HepG2 (cell line): ENCODE data around the gene PAEP. TPM values are rescaled to one million over a fixed set of nuclear protein-coding genes. Genes with fewer than 3 reads are reported as not detected.

ENCODE experiments used
- ATAC-seq: fragments of 200-7000 bp; cut with Tn5 transposase; 3 replicates; pipeline ENCODE4 v1.9.1; 2020; ENCODE audit warnings: mild to moderate bottlenecking, moderate library complexity
- BruUV-seq: library from RNA; stranded (reverse); fragments of 400-500 nt; replicated peaks from 2 replicates; lab custom pipeline; 2021; lab: Mats Ljungman, UMichigan
- CTCF ChIA-PET: fragments of 300-600 bp; formaldehyde crosslinking; extraction: SDS; loops from one replicate; lab custom pipeline; 2021; ENCODE audit warnings: low total read pairs, inconsistent platforms, low intra/inter-chr PET ratio; lab: Yijun Ruan, JAX
- POLR2A ChIA-PET: fragments of 350-600 bp; sonication (Branson Sonifier 250); formaldehyde crosslinking; loops from one replicate; lab custom pipeline; 2020; ENCODE audit warnings: antibody characterized with exemption, inconsistent platforms; lab: Yijun Ruan, JAX
- DNase-seq: peaks from one replicate; pipeline ENCODE4 v3.0.0-alpha.2; 2015; ENCODE audit warnings: low spot score
- FAIRE-seq: peaks from 3 replicates; lab custom pipeline; 2011; peaks lifted over from hg19 to GRCh38; lab: Jason Lieb, UNC
- H2AFZ ChIP-seq: one replicate; pipeline ENCODE4 v1.6.1; 2011; ENCODE audit warnings: low read length, inconsistent platforms
- H3K27ac ChIP-seq: fragments of 300-600 bp; 3 replicates; pipeline ENCODE4 v1.8.0; 2011; ENCODE audit warnings: mixed run types, mild to moderate bottlenecking, mixed read lengths, low read length, inconsistent platforms; ENCODE audit not compliant: insufficient read depth; ENCODE audit errors: extremely low read length
- H3K27me3 ChIP-seq, 2 experiments: fragments of 200-600 bp in 1 of 2; 2 replicates in 1 of 2; 3 replicates in 1 of 2; pipeline versions ENCODE4 v1.6.0 to v1.8.0; 2011; ENCODE audit warnings: low read length in 2 of 2, mild to moderate bottlenecking in 2 of 2, moderate library complexity in 2 of 2, inconsistent platforms in 1 of 2; ENCODE audit not compliant: insufficient read depth in 2 of 2, control insufficient read depth in 1 of 2
- H3K36me3 ChIP-seq, 2 experiments: fragments of 200-600 bp in 1 of 2; replicated peaks in 1 of 2; 2 replicates in 1 of 2; 3 replicates in 1 of 2; pipeline versions ENCODE4 v1.5.1 to v1.8.0; 2011; ENCODE audit warnings: low read length in 2 of 2, inconsistent platforms in 1 of 2; ENCODE audit not compliant: insufficient read depth in 2 of 2, control insufficient read depth in 1 of 2
- H3K4me1 ChIP-seq: 2 replicates; pipeline ENCODE4 v1.5.1; 2012; ENCODE audit warnings: low read length, inconsistent platforms; ENCODE audit not compliant: insufficient read depth
- H3K4me2 ChIP-seq: 2 replicates; pipeline ENCODE4 v1.6.0; 2011; ENCODE audit warnings: low read depth, low read length, inconsistent platforms
- H3K4me3 ChIP-seq, 3 experiments: fragments of 200-600 bp in 1 of 3; sonication (generic), shearing (Covaris generic) in 1 of 3; replicated peaks in 1 of 3; 2 replicates each; pipeline ENCODE4 v1.5.1; 2011 to 2016; ENCODE audit warnings: low read length in 3 of 3, inconsistent platforms in 2 of 3, low read depth in 2 of 3, mild to moderate bottlenecking in 2 of 3, control low read depth in 1 of 3, mixed read lengths in 1 of 3; ENCODE audit not compliant: insufficient read depth in 1 of 3
- H3K79me2 ChIP-seq: one replicate; pipeline ENCODE4 v1.6.1; 2011; ENCODE audit warnings: low read length, inconsistent platforms; ENCODE audit not compliant: insufficient read depth
- H3K9ac ChIP-seq: 2 replicates; pipeline ENCODE4 v1.6.0; 2011; ENCODE audit warnings: mild to moderate bottlenecking, low read depth, low read length, inconsistent platforms; ENCODE audit not compliant: insufficient read depth
- H3K9me3 ChIP-seq: 2 replicates; pipeline ENCODE4 v1.5.1; 2012; ENCODE audit warnings: mild to moderate bottlenecking, low read length
- H4K20me1 ChIP-seq: 2 replicates; pipeline ENCODE4 v1.6.0; 2011; ENCODE audit warnings: inconsistent platforms, mild to moderate bottlenecking, low read length, moderate library complexity; ENCODE audit not compliant: insufficient read depth
- ELF1 ChIP-seq: sonication (generic); formaldehyde crosslinking; IDR thresholded peaks from 2 replicates; pipeline ENCODE4 v1.4.0; 2020; ENCODE audit warnings: missing genetic modification reagents
- HNRNPK ChIP-seq: fragments of 200-400 bp; formaldehyde crosslinking; IDR thresholded peaks from 2 replicates; pipeline ENCODE4 v1.6.1; 2018; ENCODE audit warnings: low read length, low read depth, moderate library complexity, mild to moderate bottlenecking; ENCODE audit not compliant: poor library complexity, severe bottlenecking
- MXD1 ChIP-seq: sonication (generic); formaldehyde crosslinking; IDR thresholded peaks from 2 replicates; pipeline ENCODE4 v1.4.0; 2020; ENCODE audit warnings: mild to moderate bottlenecking, missing genetic modification reagents
- ZFP36 ChIP-seq: fragments of 150-350 bp; IDR thresholded peaks from 2 replicates; pipeline ENCODE4 v1.6.1; 2018; ENCODE audit warnings: borderline replicate concordance, low read length, low read depth; ENCODE audit not compliant: partially characterized antibody
- ZNF264 ChIP-seq: sonication (generic); formaldehyde crosslinking; IDR thresholded peaks from 2 replicates; pipeline ENCODE4 v1.4.0; 2020; ENCODE audit warnings: missing genetic modification reagents
- ZNF383 ChIP-seq: sonication (generic); formaldehyde crosslinking; IDR thresholded peaks from 2 replicates; pipeline ENCODE4 v1.4.0; 2020; ENCODE audit warnings: missing genetic modification reagents, mild to moderate bottlenecking, borderline replicate concordance
- ZNF496 ChIP-seq: sonication (generic); formaldehyde crosslinking; IDR thresholded peaks from 2 replicates; pipeline ENCODE4 v1.8.1; 2023; ENCODE audit warnings: mild to moderate bottlenecking, moderate library complexity, missing genetic modification reagents; ENCODE audit not compliant: insufficient replicate concordance
- WGBS: methylation state at CpG from one replicate; pipeline ENCODE4 v1.1.6; 2017; ENCODE audit warnings: low lambda C conversion rate; 5-methylcytosine and 5-hydroxymethylcytosine counted together
- in situ Hi-C: cut with HindIII; loops from 2 replicates; pipeline ENCODE4 v1.10.0; 2017; ENCODE audit warnings: low pct_unique_long_range_greater_than_20kb; ENCODE audit not compliant: extremely low pct_ligation_motif_present
- intact Hi-C: fragments of 100-400 bp; cut with micrococcal nuclease; formaldehyde crosslinking; loops from one replicate; pipeline ENCODE4 v1.10.0; 2022; ENCODE audit not compliant: unreplicated experiment
- polyA plus RNA-seq, 8 experiments: library from polyadenylated mRNA; depleted of rRNA in 3 of 8; stranded (reverse) in 7 of 8; unstranded in 1 of 8; fragments of >200 nt; fragmentation: Illumina TruSeq in 4 of 8; extraction: Trizol in 4 of 8; gene quantifications; 2 replicates each; pipeline versions ENCODE4 v1.2.1 to v1.2.3, GENCODE V29; 2011 to 2016; ENCODE audit warnings: low read depth in 4 of 8, missing spikeins in 1 of 8, mixed read lengths in 1 of 8; ENCODE audit not compliant: insufficient read depth in 1 of 8
- total RNA-seq, 5 experiments: library from RNA; depleted of rRNA; stranded (reverse); fragments of >200 nt; fragmentation: Illumina TruSeq; extraction: Trizol; gene quantifications; 2 replicates each; pipeline ENCODE4 v1.2.3, GENCODE V29; 2016; ENCODE audit warnings: low read depth in 1 of 5

PAEP gene
- total and polyA plus RNA-seq, 2 of the 13 experiments (the other 11 are each of a cell fraction or from before 2014, with no cell fraction given): 0.75 to 10.8 TPM

GRCh38 chr9:135570456-135570855 lies 8.9 kb downstream of the PAEP start:
- POLR2A ChIA-PET: no interaction called here
- FAIRE-seq: no peak

GRCh38 chr9:135572233-135572632 lies 10.7 kb downstream of the PAEP start:
- BruUV-seq: no TSS peak
- Histone ChIP-seq H3K27ac (no peak overlapping the region), H3K4me1 (no peaks in the 10 kb centered on the region), H3K27me3 (peaks cover 6 to 30% of the 10 kb centered on the region in 2 experiments; a peak in 4 of 5 replicates), H4K20me1 (no peaks in the 10 kb centered on the region), H3K4me3 (no peak overlapping the region), H3K79me2 (no peaks in the 10 kb centered on the region), H3K36me3 (no peaks in the 10 kb centered on the region), H3K4me2 (no peak overlapping the region), H3K9ac (no peak overlapping the region), H2AFZ (no peak overlapping the region), H3K9me3 (no peaks in the 10 kb centered on the region)
- TF ChIP-seq ZFP36 (no peak), HNRNPK (peak; percentile 31)
- in situ Hi-C loops (no loop called here), intact Hi-C loops (no loop called here)
- no peak for ATAC-seq
- POLR2A ChIA-PET: no interaction called here
- no peak for FAIRE-seq
- WGBS: 33% methylated on average over 2 of the region's 2 CpGs
- CTCF ChIA-PET: no interaction called here
- no peak for DNase-seq

More at GRCh38 chr9:135570456-135570855, 8.9 kb downstream of the PAEP start:
- intact Hi-C loops (no loop called here), in situ Hi-C loops (no loop called here)
- Histone ChIP-seq H3K27me3 (peaks cover 4 to 41% of the 10 kb centered on the region in 2 experiments; a peak in 4 of 5 replicates), H3K9ac (no peak overlapping the region), H3K4me2 (no peak overlapping the region), H3K9me3 (no peaks in the 10 kb centered on the region), H2AFZ (no peak overlapping the region), H3K27ac (no peak overlapping the region), H3K36me3 (no peaks in the 10 kb centered on the region), H3K79me2 (no peaks in the 10 kb centered on the region), H4K20me1 (no peaks in the 10 kb centered on the region), H3K4me3 (no peak overlapping the region), H3K4me1 (no peaks in the 10 kb centered on the region)
- TF ChIP-seq MXD1 (CRISPR knock-in tag) (no peak), ZNF496 (no peak), ZNF383 (no peak), ELF1 (CRISPR knock-in tag) (no peak), ZNF264 (CRISPR knock-in tag) (no peak)
- no peak for DNase-seq
- no TSS peak for BruUV-seq
- whole genome bisulfite sequencing: 0% methylated on average over 3 of the region's 3 CpGs
- CTCF ChIA-PET: no interaction called here
- no peak for ATAC-seq
